Testis (tissue), 2 donors: Measurements from ENCODE around the gene FSTL4.

Experiments used
- POLR2A ChIP-seq: fragments of 450-650 bp; IDR thresholded peaks from one replicate; pipeline ENCODE4 v1.6.1; 2017; ENCODE audit warnings: antibody characterized with exemption, mild to moderate bottlenecking, moderate library complexity
- TF ChIP-seq, protein P1 (sequence below), 3 experiments: fragments of 450-650 bp in 2 of 3; fragments of 200-600 bp in 1 of 3; sonication (generic) in 1 of 3; IDR thresholded peaks; one replicate each; pipeline ENCODE4 v1.5.1; 2016 to 2019; ENCODE audit warnings: antibody characterized with exemption in 3 of 3, mild to moderate bottlenecking in 2 of 3, moderate library complexity in 1 of 3

DNA sequence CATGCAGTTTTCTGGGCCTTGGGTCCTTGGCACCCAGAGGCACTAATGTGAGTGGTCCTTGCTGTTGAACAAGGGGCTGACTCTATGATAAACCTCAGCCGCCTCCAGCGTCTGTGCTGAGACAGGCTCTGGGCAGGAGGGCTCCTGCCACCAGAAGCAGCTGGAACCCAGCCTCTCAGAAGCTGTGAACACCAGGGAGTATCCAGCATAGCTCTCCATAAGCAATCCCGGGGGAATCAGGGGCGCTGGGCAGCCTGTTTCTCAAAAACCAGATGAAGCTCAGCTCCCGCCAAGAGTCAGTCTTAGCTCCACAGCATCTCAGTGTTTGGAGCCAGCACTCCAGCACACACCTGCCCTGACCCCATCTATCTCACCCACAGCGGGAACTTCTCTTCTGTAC is 390.3 kb downstream of the FSTL4 start:
- TF ChIP-seq POLR2A = no peak
- TF ChIP-seq, protein P1, sequence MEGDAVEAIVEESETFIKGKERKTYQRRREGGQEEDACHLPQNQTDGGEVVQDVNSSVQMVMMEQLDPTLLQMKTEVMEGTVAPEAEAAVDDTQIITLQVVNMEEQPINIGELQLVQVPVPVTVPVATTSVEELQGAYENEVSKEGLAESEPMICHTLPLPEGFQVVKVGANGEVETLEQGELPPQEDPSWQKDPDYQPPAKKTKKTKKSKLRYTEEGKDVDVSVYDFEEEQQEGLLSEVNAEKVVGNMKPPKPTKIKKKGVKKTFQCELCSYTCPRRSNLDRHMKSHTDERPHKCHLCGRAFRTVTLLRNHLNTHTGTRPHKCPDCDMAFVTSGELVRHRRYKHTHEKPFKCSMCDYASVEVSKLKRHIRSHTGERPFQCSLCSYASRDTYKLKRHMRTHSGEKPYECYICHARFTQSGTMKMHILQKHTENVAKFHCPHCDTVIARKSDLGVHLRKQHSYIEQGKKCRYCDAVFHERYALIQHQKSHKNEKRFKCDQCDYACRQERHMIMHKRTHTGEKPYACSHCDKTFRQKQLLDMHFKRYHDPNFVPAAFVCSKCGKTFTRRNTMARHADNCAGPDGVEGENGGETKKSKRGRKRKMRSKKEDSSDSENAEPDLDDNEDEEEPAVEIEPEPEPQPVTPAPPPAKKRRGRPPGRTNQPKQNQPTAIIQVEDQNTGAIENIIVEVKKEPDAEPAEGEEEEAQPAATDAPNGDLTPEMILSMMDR (IDR thresholded peaks at IDR 0.05) = no peak
